HG03378 (cell line): ENCODE results near the gene LARP4B.

Source experiments
- ATAC-seq: cut with Tn5 transposase; IDR thresholded peaks from one replicate; pipeline ENCODE4 v1.9.1; 2021; ENCODE audit warnings: mild to moderate bottlenecking, moderate library complexity; ENCODE audit not compliant: unreplicated experiment

Gene LARP4B

DNA sequence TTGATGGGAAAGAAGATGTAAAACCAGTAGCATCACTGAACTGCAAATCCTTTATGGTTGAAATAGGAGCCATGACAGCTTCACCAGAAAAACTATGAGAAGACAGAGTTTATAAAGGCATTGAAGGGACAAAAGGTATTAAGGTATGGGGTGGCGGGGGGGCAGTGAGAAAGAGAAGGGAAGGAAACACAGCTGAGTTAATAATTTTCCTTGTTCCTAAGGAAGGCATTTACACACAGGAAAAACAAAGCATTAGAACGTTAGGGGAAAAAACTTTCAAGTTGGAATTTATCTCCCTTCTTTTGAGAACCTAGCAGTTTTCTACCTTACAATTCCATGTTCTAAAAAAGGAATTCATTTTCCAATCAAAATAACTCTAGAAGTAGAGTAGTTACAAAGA lies 4.4 kb downstream of the LARP4B start:
- ATAC-seq, result no peak

DNA sequence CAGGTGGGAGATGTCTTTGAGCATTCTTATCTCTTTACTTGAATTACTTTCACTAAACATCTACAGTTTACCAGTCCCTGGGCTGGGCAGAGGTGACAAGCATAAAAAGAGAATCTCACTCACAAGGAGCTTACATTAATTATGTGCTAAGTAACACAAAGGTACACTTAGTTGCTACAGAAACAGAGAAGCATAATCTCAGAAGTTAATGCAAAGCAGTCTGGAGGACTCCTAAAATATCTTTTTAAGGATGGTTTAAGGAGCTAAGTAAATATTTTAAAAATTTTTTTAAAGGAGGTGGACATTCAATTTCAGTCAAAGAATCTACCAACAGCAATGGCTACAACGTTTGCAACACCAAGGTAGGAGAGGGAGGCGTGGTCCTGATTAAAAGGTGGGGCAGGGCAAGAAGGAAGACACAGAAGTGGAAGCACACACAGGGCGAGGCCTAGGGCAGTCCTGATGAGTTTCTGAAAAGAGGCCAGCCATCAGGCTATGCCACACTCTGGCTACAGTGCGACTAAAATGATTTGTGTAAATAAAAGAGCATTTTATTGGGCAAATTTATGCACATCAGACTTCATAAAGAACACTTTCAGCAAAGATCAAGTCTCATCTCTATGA lies 5.3 kb downstream of the LARP4B start:
- ATAC-seq, result no peak

DNA sequence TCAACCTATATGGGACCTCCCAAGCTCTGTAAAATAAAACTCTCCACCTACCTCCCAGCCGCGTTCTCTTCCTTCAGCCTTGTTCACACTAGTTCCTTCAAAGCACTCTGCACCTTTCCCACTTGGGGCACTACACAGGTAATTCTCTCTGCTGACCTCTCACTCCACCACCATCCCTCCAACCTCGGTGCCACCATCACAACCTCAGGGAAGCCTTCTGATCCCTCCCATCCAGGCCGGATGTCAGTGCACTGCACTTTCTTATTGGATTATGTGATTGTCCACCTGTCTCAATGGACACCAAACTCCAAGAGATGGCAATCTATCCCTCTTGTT lies 7.0 kb downstream of the LARP4B start:
- ATAC-seq, result no peak

DNA sequence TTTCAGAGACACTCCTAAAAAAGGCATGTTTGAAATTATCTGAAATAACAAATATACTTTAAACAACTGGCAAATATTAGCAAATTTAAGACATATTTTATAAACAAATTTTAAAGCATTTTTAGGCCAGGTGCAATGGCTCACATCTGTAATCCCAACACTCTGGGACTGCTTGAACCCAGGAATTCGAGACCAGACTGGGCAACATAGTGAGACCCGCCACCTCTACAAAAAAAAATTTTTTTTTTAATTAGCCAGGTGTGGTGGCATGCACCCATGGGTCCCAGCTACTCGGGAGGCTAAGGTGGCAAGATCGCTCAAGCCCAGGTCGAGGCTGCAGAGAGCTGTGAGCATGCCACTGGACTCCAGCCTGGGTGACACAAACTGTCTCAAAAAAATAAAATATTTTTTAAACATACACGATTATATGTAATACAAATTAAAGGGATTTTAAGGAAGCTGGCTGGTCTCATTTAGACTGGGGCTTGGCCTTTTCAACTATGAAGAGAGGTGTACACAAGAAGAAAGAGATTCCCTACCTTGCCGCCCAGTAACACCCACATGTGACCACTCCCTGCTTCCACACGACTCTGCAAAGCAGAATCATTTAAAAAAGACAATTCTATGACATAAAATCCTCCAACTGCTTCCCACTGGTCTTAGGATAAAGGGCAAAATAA lies 7.5 kb downstream of the LARP4B start:
- no peak for ATAC-seq

DNA sequence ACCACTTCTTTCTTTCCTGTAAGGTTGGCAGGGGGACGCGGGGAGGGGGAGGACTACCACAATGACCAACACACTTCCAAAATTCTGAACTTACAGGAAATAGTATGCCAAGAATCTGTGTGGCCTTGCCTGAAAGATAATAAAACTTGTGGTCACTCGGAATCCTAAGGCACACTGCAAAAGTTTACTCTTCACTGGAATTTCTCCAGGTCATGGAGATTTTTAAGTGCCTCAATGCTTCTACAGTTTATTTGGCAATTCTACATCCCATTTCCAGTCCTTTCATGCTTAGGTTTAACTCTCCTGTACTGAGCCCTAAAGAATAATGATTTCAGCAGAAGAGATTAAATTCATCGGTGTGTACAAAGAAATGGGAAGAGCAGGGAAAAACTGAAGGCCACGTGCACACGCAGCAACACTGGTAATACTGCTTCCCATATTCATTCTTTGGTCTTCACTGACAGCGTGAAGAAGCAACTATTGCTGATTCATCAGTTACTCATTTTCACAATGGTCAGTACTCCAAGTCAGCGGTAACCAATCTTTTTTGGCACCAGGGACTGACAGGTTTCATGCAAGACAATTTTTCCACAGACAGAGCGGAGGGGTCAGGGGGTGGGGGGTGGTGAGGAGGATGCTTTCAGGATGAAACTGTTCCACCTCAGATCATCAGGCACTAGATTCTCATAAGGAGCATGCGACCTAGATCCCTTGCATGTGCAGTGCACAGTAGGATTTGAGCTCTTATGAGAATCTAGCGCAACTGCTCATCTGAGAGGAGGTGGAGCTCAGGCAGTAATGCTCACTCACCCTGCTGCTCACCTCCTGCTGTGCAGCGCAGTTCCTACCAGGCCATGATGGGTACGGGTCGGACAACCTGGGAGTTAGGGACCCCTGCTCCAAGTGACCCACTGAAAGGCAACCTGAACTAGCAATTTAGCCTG lies 9.8 kb downstream of the LARP4B start:
- no peak for ATAC-seq

DNA sequence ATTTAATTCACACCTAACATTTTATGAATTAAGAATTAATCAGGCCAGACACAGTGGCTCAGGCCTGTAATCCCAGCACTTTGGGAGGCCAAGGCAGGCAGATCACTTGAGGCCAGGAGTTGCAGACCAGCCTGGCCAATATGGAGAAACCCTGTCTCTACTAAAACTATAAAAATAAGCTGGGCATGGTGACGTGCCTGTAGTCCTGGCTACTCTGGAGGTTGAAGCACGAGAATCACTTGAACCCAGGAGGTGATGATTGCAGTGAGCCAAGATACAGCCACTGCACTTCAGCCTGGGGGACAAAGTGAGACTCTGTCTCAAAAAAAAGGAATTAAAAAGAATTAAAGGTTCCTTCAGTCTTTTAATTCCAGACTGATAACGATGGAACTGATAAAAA lies 11.1 kb downstream of the LARP4B start:
- no peak for ATAC-seq

DNA sequence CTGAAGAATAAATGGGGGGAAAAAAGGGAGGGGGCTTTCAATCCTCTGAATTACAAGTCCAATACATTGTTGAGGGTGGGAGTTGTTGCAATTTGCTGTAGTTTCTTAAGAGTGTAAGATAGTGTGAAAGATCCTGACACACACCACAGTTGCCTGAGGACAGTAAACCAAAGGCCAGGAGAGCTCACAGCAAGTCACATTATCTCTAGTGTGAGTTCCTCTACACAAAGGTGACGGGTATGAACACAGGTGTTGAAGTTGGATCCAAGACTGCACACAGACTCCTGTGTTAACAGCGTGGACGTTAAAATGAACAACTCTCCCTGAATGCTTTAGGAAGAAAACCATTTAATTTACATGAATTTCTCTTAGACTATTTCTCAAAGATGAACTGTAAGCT lies 12.0 kb downstream of the LARP4B start:
- ATAC-seq, result no peak

DNA sequence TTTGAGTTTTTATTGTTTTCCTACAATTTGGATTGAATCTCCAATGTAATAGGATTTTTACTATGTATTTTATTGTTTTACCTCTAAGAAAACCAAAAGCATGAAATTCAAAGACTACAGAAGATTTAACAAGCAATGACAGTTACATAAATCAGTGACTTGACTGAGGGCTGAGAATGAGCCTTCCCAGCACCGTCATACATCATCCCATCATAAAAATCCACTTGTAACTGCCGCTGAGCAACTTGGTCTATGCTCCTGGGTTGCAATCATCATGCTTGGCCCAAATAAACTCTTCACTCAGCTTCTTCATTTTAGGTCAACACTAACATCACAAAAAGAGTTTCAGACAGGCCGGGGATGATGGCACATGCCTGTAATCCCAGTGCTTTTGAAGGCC lies 13.5 kb downstream of the LARP4B start:
- ATAC-seq, result no peak

DNA sequence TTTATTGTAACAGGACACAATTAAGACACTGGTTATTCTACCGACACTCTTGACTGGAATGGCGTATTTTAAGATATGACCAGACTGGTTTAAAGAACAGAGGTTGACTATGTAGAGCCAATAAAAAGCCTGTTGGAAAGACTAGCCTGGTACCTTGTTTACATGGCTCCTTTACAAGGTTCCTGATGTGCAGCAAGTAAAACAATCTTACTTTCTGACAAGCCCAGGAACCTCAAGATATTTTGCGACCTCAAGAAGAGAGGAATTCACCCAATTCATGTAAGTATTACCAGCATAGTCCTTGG lies 14.1 kb downstream of the LARP4B start:
- ATAC-seq, result no peak

DNA sequence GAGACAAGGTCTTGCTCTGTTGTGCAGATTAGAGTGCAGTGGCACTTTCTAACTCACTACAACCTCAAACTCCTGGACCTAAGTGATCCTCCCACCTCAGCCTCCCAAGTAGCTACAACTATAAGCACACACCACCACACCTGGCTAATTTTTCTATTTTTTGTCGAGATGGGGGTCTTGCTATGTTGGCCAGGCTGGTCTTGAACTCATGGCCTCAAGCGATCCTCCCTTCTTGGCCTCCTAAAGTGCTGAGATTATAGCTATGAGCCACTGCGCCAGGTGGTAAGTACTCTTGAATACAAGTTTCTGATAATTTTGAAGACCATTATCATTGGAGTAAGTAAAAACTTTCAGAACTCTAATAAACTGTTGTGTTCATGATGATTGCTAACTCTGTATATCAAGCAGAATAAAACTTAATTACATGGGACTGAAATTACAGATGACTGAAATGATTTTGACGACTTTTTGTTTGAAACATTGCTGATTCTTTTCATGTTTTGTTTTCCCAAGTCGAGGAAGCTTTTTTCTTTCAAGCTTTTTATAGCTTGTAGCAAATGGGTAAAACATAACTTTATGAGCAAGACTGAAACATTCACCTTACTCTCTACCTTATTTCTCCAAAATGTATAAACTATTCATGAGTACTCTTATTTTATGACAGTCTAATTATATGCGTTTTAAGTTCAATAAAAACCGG lies 14.6 kb downstream of the LARP4B start:
- no peak for ATAC-seq

DNA sequence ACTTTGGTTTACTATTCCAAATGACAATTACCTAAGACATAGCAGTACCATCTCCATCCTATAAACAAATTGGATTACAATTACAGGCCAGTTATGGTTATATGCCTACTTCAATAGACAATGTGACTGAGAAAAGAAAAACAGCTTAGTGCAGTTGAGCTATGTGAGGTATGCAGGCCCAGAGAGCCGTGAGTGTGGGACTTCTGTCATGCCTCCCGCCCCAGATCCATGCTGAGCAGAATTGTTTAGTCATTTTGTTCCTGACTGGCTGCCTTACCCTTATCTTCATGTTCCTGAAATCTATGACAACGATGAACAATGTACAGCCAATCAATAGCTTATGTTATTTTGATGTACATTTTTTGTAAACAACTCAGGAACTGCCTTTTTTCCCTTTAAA lies 21.7 kb downstream of the LARP4B start:
- ATAC-seq, result no peak

DNA sequence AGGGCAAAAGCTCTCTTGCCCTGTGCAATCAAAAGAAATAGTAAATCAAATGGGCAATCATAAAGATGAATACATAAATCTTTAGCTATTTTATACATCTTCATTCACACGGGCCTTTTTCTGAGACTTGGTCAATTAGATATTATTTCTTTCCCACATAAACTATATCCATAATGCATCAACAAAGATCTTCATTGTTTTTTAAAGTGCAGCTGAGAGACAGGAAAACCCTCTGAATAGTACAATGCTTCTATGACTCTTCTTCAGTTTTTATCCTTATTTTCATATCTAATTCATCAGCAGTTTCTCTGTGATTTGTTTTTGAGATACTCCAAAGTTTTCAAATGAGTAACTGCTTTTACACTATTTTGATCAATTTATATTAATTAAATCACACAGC lies 25.5 kb downstream of the LARP4B start:
- ATAC-seq, result no peak

DNA sequence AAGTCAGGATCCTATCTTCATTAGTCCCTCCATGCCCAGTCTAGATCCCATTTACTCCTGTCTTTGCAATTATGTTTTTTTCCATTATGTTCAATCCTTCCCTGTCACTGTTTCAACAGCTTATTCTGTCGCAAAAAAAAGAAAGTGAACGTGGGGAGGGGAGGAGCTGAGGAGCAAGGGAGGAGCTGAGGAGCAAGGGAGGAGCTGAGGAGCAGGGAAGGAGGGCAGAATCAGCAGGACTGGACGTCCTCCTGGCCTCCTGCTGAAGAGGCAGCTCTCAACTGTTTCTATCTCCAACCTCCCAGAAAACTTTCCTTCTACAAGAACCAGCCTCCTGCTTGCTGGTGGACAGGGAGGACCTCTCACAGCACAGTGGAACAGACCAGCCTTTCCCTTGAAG lies 26.0 kb downstream of the LARP4B start:
- ATAC-seq, result no peak

DNA sequence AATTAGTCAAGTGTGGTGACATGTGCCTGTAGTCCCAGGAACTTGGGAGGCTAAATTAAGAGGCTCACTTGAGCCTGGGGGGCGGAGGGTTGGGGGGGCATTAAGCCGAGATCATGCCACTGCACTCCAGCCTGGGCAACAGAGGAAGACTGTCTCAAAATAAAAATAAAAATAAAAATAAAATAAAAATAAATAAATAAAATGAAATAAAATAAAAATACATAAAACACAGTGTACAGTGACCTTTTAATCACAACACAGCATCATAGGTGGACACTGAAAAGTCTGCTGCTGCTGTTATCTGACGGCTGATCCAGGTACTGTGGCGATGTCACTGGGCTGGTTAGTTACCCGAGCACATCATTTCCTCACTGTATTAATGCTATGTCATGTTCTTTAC lies 27.1 kb downstream of the LARP4B start:
- no peak for ATAC-seq

DNA sequence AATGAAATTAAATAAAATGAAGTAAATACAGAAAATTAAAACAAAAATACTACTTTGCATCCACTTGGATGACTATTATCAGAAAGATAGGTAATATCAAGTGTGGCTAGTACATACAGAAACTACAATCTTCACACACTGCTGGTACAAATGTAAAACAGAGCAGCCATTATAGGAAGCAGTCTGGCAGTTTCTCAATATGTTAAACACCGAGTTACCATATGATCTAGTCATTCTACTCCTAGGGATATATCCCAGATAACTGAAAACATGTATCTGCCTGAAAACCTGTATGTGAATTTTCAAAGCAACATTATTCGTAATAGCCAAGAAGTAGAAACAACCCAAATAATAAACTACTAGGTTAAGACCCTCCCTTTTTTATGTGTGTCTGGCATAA lies 33.4 kb downstream of the LARP4B start:
- ATAC-seq, result no peak

DNA sequence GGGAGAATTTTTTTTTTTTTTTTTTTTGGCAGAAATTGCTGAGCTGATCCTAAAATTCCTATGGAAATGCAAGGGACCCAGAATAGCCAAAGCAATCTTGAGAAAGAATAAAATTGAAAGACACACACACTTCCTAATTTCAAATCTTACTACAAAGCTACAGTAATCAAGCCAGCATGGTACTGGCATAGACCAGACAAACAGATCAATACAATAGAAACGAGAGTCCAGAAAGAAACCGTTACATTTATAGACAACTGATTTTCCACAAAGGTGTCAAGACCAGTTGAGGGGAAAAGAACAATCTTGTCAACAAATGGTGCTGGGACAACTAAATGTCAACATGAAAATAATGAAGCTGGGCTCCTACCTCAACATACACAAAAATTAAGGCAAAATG lies 34.5 kb downstream of the LARP4B start:
- ATAC-seq, result no peak

DNA sequence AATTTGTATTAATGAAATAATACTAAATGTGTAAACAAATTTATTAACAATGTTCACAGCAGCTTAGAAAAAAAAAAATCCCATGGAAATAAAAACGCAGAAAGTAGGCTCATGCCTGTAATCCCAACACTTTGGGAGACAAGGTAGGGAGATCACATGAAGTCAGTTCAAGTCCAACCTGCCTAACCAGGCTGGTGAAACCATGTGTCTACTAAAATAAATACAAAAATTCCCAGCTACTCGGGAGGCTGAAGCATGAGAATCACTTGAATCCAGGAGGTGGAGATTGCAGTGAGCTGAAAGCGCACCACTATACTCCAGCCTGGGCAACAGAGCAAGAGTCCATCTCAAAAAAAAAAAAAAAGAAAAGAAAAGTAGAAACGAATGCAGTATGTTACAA lies 36.2 kb downstream of the LARP4B start:
- ATAC-seq, result no peak

DNA sequence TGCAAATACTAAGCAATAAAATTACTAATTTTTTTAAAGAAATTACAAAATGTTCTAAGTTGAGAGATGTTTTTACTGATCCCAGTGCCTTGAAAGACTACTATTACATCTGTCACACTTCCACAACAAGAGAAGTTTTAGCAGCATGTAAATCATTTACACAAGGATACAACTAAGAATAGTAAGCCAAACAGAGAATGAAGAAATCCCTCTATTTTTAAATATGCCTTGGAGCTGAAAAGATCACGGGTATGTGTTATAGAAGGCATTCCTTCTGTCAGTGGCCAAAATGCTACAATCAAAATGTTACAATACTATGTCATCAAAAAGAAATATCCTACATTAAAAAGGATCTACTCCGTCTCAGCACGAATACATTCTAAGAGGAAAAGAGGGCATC lies 52.6 kb downstream of the LARP4B start:
- no peak for ATAC-seq

DNA sequence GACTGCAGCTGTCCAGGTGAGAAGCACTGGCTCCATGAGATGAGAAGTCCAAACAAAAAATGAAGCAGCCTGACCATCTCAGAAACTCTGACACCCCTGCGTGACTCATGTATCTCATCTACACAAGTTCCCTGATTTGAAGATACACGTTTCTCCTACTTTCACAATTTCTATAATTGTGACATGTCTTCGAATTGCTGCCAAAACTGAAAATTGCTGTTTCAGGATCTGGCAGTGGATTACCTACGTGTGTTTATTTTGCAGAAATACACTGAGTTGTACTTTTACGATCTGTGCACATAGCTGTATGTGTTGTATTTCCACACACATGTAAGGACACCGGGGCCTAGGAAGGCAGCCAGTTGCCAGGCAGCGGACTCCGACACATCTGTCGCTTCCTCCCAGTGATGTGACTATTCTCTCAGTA lies 53.2 kb downstream of the LARP4B start:
- ATAC-seq, result no peak

DNA sequence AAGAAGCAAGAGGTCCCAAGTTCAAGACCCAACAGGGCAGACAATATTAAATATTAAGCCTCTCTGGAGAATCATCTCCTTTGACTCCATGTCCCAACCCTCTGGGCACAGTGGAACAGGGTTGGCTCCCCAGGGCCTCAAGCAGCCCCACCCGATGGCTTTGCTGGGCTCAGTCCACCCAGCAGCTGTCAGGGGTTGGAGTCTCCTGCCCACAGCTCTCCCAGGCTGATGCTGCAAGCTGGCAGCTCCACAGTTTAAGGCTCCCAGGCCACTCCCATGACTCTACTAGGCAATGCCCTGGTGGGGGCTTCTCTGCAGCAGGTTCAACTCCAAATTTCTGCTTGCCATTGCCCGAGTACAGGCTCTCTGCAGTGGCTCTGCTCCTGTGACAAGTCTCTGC lies 55.1 kb downstream of the LARP4B start:
- ATAC-seq, result no peak

DNA sequence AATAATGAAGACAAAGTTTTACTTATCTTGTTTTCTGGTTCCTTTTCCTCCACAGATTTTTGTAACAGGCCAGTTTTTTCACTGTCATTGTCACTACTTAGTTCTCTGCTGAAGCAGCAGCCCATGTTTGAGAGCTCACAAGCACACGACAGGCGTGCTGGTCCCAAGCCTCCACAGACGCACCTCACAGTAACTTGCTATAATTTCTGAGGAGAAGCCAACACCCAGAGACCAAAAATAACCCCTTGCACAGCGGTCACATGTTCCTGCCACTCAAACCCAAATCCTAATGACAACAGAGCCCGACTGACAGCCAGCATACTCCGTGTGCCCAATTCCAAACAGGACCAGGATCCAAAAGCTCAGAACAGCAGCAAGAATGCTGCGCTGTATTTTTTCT lies 58.5 kb downstream of the LARP4B start:
- no peak for ATAC-seq

DNA sequence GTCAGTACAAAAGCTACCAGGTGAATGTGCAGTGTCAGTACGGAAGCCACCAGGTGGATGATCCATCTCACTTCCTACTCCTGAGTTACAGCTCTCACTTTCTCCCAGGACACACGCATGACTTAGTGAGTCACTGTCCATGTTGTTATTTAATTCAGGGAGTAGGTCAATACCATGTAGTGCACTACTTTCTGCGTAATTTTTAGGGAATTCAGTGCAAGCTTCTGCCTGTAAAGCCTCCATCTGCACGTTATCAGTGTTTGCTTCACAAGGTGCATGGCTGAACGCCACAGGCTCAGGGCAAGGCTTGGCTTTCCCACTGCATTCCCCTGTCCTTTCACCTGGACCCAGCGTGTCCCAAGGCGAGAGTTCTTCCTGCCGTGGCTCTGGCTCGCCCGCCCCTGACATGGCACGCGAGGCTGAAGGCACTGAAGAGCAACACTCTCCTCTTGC lies 59.5 kb downstream of the LARP4B start:
- no peak for ATAC-seq
